ENCODE measurements around the gene TCF20.
A peak's percentile ranks its signal among the peaks of the same experiment; 100 is the strongest.

The TCF20 gene

GRCh38 chr22:42282252-42282942, 11.9 kb upstream of the TCF20 start:
- DNase-seq (ENCODE audit: low read depth, low spot score): no peak

GRCh38 chr22:42281706-42282251, 11.3 kb upstream of the TCF20 start:
- no peak for DNase-seq (ENCODE audit: low read depth, low spot score)

DNA sequence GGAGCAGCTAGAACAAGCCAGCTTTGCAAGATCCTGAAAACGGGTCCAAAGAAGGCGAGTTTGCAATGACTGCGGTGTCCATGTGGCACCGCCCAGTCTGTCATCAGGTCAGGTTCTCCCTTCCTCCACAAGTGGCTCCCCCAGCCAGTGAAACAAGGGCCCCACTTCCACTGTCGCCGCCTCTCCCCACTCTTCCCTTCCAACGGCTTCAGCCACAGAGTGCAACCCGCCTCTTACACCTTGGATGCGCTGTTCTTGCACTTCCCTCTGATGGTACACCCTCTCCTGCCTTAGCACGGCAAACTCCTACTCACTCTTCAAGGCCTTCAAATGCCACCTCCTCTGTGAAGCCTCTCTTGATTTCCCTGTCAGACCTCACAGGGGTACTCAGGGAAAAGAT, 10.8 kb upstream of the TCF20 start:
- DNase-seq (ENCODE audit: low read depth, low spot score): no peak

GRCh38 chr22:42280836-42281235, 10.4 kb upstream of the TCF20 start:
- no peak for DNase-seq (ENCODE audit: low read depth, low spot score)

DNA sequence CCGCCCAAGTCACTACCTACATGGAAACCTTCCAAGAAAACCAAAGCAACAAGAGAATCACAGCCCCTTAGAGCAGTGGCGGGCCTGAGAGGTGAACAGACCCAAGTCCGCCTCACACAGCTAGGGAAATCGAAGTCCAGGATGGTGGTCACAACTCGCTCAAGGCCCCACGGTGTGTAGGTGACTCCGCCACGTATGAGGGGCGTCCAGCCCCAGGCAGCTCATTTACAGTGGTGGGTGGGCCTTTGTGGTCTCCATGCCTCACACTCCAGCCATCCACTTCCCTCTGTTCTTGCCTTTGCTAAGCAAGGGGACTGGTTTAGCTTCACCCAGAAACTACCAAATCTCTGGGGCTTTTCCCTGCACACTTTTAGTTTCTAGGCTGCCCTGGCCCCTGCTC, 9.7 kb upstream of the TCF20 start:
- DNase-seq (ENCODE audit: low read depth, low spot score): no peak

DNA sequence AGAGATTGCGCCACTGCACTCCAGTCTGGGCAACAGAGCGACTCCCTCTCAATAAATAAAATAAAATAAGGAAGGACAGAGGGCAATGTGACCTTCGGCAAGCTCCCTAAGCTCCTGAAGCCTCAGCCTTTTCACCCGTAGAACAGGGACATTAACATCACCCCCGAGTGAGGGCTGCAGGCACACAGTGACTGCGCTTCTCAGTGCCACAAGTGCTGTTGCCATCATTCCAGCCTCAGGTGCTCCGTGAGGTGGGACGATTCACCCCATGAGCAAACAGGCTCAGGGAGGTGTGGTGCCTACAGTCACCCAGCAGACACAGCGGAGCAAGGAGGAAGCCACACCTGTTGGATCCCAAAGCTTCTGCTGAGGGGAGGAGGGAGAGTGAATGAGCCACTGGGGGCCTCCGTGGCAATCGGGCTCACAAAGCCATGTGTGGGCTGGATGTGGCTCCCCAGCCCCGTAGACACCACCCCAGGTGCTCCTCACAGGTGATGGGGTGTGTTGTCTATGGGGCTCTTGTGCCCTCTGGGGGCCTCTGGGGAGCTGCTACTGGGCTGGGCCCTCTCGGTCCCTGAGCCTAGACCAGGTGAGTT, 9.1 kb upstream of the TCF20 start:
- DNase-seq (ENCODE audit: low read depth, low spot score): no peak

GRCh38 chr22:42277988-42278776, 7.7 kb upstream of the TCF20 start:
- no peak for DNase-seq (ENCODE audit: low read depth, low spot score)

DNA sequence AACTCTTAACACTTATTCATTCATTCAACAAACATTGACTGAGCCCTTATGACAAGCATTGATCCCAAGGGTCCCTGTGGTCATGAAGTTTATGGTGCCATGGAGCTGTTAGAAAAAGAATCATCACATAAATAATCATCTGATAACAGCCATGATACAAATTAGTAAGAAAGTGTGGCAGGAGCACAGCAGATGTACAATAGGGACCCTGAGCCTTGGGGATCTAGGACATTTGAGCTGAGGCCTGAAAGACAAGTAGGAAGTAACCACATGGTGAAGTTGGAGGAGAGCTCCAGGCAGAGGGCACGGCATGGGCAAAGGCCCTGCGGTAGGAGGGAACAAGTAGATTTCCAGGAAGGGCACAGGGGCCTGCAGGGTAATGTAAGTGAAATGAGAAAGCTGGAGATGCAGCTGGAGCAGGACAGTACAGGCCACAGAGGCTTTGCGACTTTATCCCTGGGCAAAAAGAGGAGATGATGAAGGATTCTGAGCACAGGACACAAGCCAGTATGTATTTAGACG, 6.8 kb upstream of the TCF20 start:
- DNase-seq (ENCODE audit: low read depth, low spot score): no peak

DNA sequence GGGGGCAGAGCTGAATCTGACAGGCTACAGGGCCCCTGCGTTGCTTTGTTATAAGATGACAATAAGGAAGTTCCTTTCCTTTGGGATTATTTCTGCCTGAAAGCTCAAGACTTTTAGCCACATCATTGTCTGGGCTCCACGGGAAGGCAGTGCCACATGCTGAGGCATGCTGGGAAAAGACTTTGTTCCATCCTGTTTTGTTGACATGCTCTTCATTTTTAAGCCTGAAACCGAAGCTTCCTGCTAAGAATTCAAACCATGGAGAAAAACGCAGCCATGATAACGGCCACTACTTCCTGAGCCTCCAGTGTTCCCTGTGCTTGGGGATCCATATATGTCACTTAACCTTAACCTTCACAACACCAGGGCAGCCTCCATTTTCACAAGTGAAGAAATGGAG, 5.5 kb upstream of the TCF20 start:
- DNase-seq (ENCODE audit: low read depth, low spot score): no peak

GRCh38 chr22:42275176-42275575, 4.7 kb upstream of the TCF20 start:
- DNase-seq (ENCODE audit: low read depth, low spot score): no peak

- DNase-seq (ENCODE audit: low read depth, low spot score): no peak
These were observed 3.5 kb upstream of the TCF20 start for GRCh38 chr22:42273855-42274451.

- no peak for DNase-seq (ENCODE audit: low read depth, low spot score)
These were observed 2.1 kb upstream of the TCF20 start for GRCh38 chr22:42272431-42272999.

DNA sequence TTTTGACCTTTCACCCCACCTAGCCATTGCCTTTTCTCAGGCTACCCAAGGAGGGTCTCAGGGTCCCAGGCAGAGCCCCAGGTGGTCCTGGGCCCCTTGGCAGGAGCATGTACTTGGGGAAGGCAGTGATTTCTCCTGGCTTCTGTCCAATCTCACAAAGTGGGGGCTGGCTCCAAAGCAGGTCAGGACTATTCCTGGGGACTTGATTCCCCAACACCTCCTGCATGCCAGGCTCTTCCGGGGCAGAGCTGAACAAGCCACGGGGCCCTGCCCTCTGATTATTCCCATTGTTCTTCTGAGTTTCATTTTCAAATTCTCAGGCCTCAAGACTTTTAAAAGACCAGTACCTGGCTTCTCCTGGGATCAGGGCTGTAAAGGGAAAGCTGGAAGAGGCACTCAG, 1.5 kb upstream of the TCF20 start:
- DNase-seq (ENCODE audit: low read depth, low spot score): no peak

DNA sequence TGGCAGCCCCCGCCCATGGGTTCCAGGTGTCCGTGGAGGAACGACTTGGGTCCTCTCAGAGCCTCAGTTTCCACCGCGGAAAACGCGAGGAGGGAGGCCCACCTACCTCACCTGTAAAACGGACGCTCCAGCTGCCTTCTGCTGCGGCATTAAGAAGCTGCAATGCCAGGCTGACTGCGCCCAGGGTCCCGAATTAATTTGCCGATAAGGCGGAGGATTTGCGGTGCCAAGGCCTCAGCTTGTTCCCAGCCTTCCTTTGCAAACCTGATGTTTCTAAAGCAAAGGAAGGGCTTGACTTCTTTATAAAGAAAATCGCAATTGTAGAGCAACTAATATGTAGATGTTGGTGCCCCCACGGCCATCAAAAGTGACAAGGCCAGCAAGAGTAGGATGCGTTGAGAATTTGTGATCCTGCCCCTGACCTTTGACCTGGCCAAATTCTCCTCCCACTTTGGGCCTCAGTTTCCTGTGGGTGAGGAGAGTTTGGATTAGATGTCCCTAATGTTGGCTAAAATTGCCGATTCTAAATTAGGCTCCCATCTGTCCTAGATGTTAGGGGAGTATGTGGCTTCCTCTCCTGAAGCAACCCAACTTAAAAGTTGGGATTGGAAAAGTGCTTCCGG, 849 bp upstream of the TCF20 start:
- DNase-seq (ENCODE audit: low read depth, low spot score): no peak

GRCh38 chr22:42270176-42270509, 310 bp downstream of the TCF20 start:
- DNase-seq (ENCODE audit: low read depth, low spot score): no peak

DNA sequence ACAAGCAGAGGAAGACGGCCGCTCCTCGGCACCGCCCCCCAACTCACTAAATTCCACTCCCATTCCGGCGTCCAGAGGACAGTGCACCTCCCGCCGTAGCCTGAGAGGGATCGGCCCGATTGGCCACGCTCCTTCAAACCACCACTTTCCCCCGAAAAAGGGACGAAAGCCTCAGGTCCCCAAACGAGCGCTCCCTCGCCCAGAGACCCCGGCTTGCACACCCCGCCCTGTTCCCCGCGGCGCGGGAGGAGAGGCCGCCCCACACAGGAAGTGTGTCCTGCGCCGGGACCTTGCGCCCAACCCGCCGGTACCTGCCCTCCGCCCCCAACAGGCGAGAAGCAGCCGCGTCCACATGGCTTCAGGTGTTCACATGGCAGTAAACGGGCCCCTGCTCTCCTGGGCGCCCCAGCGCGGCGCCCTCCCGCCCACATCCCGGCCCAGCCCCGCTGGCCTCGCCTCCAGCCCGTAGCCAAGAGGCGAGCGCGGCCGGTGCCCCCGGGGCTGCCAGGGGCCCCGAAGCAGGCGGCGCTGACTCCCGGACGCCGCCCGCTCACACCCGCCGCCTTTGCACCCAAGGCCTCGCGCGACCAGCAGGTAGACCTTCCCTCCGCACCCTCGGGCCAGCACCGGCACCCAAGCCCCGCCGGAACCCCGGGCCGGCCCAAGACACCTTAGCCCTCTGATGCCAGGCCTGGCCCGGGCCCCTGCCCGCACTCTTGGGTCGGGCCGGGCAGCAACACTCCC, 849 bp downstream of the TCF20 start:
- DNase-seq (ENCODE audit: low read depth, low spot score): peak; percentile 48

DNA sequence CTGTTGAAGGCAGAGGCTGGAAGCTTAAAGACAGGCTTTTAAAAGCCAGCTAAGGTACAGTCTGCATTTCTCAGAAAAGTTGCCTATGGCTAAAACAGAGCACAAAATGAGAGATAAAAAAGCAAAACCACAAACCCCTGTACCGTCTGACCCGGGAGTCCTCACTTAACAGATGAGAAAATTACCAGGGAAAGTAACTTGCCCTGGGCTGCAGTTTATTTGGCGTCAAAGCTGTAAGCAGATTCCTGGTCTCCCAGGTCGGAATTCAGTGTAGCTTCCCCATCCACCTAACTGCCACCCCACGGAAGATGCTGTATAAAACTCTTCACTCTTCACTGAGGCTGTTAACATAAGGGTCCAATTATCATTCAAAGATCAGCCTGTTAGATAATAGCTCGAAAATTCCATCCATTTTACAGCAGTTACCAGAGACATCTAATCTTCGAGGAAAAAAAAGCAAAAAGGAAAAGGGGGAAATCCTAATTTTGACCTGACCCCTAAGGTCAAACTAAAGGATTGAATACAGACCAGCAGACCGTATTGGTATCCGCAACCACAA, 1.5 kb downstream of the TCF20 start:
- no peak for DNase-seq (ENCODE audit: low read depth, low spot score)

DNA sequence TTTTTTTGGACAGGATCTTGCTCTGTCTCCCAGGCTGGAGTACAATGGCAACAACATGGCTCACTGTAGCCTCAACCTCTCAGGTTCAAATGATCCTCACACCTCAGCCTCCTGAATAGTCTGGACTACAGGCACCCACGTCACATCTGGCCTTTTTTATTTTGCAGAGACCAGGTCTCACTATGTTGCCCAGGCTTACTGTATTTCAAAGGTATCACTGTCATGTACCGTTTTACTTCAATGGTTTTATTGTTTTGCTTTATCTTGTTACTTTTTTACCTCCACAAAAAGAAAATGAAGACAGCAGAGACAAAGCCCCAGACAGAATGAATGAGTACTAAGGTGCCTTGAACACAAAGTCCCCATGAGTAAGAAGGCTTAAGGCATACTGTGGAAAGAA, 5.1 kb downstream of the TCF20 start:
- no peak for DNase-seq (ENCODE audit: low read depth, low spot score)

GRCh38 chr22:42263944-42264343, 6.5 kb downstream of the TCF20 start:
- no peak for DNase-seq (ENCODE audit: low read depth, low spot score)

- no peak for DNase-seq (ENCODE audit: low read depth, low spot score)
These were observed 7.5 kb downstream of the TCF20 start for GRCh38 chr22:42262964-42263363.

Data from activated CD4-positive, CD25-positive, alpha-beta regulatory T cell treated with anti-CD3 and anti-CD28 coated beads, Interleukin-2, amount 50 U/mL, for 16 hours (primary cell).